ENCODE measurements around the gene EPB41L2.

EPB41L2 gene

DNA sequence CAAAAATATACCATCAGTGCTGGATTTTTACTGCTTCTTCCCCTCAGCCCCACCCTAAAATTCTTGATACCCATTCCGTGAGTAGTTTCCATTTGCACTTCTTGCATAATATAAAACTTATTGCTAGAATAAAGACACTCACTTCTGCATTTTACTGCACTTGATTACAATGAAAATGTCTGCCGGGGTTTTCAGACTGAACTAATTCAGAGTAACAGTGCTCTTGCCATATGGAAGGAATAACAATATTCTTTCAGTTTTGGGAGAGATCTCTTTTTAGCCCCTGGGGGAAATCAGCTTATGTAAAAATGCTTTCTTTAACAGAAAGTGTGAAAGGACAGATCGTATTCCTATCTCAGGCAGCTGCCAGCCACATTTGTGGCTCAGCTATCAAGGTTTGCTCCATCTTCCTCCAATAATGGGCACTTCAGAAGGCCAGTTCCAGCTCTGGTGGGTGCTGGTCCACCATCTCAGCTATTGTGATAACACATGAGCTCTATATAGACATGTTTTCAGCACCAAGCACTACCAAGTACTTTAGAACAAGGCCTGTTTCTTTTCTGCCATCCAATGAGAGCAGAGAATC, 226.9 kb downstream of the EPB41L2 start:
- no peak for DNase-seq (ENCODE audit: extremely low spot score)
- ChIA-PET POLR2A (no interaction called here), CTCF (interaction anchor here (1.0 to 1.6 kb wide), 2 partner anchors 138 to 514 kb away, joined by 3 to 4 read pairs; no protein-coding TSS in a partner anchor)
- TF ChIP-seq CTCF (IDR thresholded peaks at IDR 0.05; ENCODE audit: control extremely low read depth, extremely low read depth, low read depth, missing control alignments) = no peak

GRCh38 chr6:130834482-130835251, 228.4 kb downstream of the EPB41L2 start:
- no peak for TF ChIP-seq CTCF (IDR thresholded peaks at IDR 0.05; ENCODE audit: control extremely low read depth, extremely low read depth, low read depth, missing control alignments)
- POLR2A ChIA-PET = no interaction called here
- CTCF ChIA-PET = interaction anchor here (1.2 to 3.6 kb wide), 4 partner anchors 8 to 513 kb away, joined by 3 to 19 read pairs (median 5); no protein-coding TSS in a partner anchor
- no peak for DNase-seq (ENCODE audit: extremely low spot score)

- ChIA-PET POLR2A (no interaction called here), CTCF (interaction anchor here (1.1 to 3.6 kb wide), 4 partner anchors 9 to 743 kb away, joined by 3 to 19 read pairs (median 4); no protein-coding TSS in a partner anchor)
- TF ChIP-seq CTCF (IDR thresholded peaks at IDR 0.05; ENCODE audit: control extremely low read depth, extremely low read depth, low read depth, missing control alignments) = no peak
- DNase-seq (ENCODE audit: extremely low spot score) = no peak
Measured at GRCh38 chr6:130833569-130833968, 229.5 kb downstream of the EPB41L2 start.

DNA sequence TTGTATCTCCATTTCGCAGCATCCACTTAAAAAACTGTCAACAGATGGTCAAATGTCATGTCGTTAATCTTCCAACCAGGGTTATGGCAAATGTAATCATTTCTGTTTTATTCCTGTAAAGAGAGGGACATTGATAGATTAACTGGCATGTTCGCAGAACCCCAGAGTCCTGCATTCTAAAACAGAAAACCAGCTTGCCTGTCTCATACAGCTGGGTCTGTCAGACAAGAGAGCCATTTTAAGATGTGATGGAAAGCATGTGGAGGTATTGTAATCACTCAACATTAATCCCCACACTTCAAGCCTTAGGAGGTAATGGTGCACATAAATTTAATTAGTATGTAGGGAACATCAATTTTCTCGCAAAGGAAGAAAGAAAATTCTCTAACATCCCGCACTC, 231.4 kb downstream of the EPB41L2 start:
- TF ChIP-seq CTCF (IDR thresholded peaks at IDR 0.05; ENCODE audit: control extremely low read depth, extremely low read depth, low read depth, missing control alignments) = no peak
- DNase-seq (ENCODE audit: extremely low spot score) = no peak
- ChIA-PET CTCF (no interaction called here), POLR2A (no interaction called here)

- no peak for DNase-seq (ENCODE audit: extremely low spot score)
- POLR2A ChIA-PET = no interaction called here
- no peak for TF ChIP-seq CTCF (IDR thresholded peaks at IDR 0.05; ENCODE audit: control extremely low read depth, extremely low read depth, low read depth, missing control alignments)
- CTCF ChIA-PET = interaction anchor here (0.7 kb wide), 1 partner anchor 14 kb away, joined by 3 read pairs; no protein-coding TSS in a partner anchor
Measured at GRCh38 chr6:130829333-130829910, 233.6 kb downstream of the EPB41L2 start.

- no peak for TF ChIP-seq CTCF (IDR thresholded peaks at IDR 0.05; ENCODE audit: control extremely low read depth, extremely low read depth, low read depth, missing control alignments)
- DNase-seq (ENCODE audit: extremely low spot score) = no peak
- ChIA-PET CTCF (no interaction called here), POLR2A (no interaction called here)
Measured at GRCh38 chr6:130827247-130828149, 235.5 kb downstream of the EPB41L2 start, which contains the start of gene SMLR1. Gene SMLR1, plus strand, starts transcription at chr6:130827406. Its CDS starts 8 bp downstream, at chr6:130827414.

Data from GM10248 (cell line).